Activated naive CD4-positive, alpha-beta T cell treated with anti-CD3 and anti-CD28 coated beads, Interleukin-2, amount 50 U/mL, for 16 hours (primary cell): ENCODE results near the gene MYO5C.

ENCODE experiments used
- DNase-seq: peaks from one replicate; pipeline ENCODE4 v3.0.0-alpha.2; 2020

The MYO5C gene

DNA sequence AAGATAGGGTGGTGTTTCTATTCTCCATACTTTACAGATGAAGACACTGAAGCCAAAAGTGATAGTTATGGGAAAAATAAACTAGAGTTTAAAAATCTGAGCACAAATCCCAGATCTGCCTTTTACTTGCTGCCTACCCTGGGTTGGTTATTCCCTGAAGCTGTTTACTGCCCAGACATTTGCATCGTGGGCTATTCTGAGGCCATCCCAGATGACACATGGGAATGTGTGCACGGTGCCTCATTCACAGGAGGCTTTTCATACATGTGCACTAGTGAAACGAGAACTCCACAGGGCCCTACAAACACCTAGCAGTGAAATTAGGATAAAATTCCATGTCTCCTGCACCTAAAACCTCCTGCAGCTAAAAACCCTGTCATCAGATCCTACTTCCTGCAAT is 17.5 kb downstream of the MYO5C start:
- no peak for DNase-seq

DNA sequence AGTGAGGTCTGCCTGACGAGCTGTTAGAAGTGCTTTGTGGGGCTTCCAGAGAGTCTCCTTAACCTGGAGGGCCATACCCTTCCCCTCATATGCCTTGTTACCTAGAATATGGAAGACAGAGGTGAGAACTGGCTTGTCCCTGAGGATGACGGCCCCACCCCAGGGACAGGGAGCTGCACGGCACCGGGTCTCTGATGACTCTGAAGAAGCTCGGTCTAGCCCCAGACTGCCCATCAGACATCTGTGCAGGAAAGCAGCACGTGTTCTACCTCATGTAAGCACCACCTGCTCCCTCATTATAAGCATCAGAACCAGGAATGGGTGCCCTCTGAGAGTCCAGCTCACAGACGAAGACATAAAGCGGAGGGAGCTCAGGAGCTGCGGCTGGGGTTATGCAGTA is 18.0 kb downstream of the MYO5C start:
- DNase-seq: no peak

DNA sequence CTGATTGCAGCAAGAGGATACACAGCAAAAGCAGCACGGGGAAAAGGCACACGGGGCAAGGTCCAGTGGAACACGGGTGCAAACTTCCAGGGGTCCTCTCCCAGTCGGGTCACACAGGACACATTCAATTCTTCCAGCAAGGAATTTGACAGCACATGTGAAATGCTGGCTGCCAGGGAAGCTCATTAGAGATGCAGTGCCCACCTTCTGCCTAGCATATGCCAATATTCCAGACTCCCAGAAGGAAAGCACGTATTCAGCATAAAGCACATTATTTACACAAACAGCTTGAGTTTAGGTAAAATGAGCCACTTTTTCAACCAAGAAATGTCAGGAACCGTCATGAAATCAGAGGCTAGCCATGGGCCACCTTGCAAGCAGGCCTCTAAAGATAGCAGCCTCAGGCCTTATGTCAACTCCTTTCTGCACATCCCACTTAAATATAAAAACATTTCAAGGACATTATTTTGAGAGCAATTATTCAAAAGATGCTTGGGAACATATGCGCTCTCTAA is 19.3 kb downstream of the MYO5C start:
- DNase-seq: no peak

DNA sequence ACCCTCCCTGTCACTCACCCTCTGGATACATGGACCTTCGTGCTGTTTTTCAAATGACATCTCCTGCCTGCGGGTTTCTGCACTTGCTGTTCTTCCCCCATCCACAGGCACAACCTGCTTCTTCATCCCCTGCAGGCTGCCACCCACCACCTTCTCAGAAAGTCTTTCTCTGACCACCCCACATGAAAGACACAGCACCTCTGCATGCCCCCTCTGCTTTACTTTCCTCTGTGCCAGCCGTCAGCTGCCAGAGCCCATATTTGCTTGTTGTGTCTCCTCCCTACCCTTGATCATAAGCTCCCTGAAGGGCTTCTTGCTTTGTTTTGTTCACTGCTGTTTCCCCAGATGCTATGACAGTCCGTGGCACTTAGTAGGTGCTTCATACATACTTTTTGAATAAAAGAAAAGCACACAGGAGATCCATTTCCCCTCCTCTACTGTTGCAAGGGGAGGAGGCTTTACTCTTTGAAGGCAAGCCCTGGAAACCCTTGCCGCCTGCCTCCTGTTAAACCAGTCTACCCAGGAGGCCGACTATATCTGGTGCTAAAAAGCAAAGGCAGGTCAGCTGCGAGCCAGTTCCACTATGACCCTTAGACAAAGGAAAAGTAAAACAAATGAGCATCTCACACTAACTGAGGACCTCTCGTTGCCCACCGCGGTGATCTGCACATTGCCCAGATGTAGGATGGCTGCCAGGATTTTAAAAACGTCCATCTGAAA is 31.9 kb downstream of the MYO5C start:
- no peak for DNase-seq

DNA sequence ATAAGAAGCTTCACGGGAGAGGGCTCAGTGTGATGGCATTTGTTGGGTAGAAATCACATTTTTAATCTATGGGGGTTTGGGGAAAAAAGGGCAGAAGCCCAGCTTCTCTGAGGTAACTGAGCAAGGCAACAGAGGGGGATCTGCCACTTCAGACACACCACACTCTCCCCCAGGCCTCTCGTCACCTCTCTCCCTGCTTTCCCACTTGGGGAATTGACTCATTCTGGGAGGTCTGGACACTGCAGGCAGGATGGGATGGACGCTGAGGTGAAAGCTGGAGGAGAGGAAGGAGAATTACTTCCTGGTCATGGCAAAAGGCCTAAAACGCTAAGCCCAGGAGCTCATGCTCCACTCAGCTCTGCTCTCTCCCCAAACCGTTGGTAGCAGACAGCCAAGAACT is 33.2 kb downstream of the MYO5C start:
- DNase-seq: no peak

DNA sequence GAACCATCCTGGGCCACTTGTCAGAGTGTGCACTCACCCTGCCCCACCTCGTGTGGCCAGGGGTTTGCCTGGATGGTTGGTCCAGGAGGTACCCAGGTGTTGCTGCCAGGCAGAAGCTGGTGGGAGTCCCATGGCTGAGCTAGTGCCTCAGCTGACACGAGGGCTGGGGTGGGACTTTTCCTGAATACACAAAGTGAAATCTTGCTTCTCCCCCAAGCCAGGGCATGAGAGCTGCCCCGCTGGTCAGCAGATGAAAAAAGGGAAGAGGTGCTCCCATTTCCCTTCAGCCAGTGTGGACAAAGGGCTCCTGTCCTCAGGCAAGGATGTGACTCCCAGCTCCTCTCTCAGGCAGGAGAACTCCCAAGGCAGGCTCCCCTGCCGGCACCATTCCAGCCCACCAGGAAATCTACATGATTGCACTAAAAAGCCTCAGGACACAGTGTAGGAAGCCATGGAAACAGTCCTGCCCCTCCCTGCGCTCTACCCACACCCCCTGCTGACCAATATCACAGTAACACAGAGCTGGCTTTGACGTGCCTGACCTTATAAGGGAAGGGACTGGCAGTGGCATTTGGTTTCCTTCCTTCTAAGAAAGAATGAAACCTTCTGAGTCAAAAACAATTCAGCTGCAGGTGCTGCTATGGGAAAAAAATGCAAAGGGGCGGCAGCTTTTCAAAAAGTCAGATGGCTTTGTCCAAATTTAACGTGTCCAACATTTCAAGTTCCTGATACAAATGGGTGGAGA is 33.9 kb downstream of the MYO5C start:
- peak; percentile 42 for DNase-seq

DNA sequence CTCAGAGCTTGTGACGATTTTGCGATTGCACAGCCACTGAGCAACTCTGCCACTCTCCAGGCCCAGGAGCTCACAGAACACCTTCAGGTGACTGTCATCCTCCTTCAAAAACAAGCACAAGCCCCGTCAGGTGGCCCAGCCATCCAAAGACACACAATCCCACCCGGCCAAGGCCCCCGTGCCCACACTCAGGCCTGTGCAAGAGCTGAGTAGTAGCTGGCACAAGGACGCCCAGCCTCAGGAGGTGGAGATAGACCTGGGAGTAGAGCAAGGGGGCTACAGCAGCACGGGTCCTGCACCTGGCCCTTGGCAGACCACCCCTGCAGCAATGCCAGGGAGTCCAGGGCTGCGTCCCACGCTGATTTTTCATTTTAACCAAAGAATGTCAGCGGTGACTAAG is 34.6 kb downstream of the MYO5C start:
- DNase-seq: no peak

DNA sequence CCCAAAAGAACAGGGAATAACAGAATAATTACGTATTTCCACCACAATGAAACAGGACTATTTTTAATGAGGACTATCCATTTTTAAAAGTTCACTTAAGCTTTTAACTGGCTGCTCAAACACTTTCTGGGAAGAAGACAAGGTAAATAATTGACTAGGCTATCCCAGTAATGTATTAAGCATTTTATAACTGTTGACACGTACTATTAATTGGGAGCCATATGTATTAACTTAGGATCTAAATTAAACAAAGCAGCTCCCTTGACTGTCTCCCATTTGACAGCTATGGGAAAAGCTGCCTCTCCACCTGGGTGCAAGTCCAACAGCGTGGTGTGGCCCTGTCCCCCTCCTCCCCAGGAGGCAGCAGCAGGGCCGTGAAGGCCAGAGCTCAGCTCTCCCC is 36.1 kb downstream of the MYO5C start:
- no peak for DNase-seq

DNA sequence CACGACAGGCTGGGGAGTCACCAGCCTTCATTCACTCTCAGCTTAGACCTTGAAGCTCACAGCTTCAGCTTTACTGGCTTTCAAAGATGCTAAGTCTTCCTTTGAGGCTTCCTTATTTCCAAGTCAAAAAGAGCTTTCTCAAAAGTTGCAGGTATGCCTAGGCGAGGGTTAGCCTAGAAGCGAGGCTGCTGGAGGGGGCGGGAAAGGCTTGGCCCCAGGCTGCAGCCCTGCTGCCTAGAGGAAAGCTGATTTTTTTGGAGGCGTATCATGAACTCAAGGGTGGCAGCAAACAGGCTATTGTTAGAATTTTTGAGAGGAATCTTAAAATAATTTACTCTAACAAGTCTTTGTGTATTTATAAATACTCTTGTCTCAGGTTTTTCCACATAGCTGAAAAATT is 37.1 kb downstream of the MYO5C start:
- no peak for DNase-seq

DNA sequence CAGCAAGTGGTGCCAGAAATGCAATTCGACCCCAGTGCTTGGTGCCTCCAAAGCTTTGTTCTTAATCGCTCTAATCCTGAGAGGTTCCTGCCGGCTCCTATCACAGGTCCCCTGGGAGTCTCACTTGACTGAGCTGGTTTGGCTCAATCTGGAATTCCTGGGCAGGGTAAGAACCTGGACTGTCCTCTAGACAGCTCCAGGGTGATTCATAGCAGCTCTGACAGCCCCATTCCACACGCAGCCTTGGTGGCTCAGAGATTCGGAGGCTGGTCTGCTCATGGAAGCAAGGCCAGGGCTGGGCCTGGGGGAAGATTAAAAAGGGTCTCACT is 37.9 kb downstream of the MYO5C start:
- no peak for DNase-seq

DNA sequence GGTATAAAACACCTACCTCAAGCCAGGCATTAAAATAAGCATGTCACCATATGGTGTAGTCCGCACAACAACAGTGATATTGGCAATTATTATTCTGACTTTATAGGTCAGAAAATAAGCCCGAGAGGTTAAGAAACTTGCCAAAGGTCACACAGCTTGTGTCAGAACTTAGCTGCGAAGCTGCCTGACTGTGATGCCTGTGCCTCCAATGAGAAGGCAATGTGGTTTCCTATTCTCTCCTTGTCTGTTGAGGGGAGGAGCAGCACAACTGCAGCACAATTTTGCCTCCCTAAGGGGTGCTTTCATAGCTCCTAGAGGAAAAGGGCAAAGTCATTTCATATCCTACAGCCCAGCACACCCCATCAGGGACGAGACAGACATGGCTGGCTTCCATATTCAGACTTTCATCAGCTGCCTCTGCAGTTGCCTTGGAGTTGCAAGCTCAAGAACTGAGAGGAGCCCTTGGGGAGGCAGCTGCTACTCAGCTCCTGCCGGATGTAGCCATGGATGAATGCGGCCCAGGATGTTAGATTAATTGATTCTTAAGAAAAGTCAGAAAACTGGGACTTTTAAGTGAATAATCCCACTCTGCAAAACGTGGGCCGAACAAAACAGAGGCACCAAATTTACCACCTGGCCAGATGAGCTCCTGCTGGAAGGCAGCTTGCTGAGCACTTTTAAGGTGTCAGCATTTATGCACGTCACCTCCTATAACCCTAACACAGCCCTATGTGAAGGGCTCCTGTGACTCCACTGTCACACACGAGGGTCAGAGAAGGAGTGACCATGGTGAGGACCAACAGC is 38.5 kb downstream of the MYO5C start:
- no peak for DNase-seq

DNA sequence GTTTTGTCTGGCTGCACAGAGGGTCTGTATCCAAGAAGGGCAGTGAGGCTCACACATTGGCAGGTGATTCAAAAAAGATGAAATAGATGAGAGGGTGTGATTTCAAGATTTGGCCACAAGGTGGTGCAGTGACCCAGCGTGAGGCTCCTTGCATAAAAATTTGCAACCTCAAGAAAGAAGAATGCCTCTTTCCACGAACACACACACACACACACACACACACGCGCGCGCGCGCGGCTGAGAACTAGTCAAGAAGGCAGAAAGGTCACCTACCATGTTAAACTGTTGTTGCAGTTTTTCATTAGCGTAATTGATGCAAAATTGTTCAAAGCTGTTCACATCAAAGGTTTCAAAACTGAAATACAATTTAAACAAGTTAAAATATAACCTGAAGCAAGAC is 39.2 kb downstream of the MYO5C start:
- DNase-seq: peak; percentile 64

DNA sequence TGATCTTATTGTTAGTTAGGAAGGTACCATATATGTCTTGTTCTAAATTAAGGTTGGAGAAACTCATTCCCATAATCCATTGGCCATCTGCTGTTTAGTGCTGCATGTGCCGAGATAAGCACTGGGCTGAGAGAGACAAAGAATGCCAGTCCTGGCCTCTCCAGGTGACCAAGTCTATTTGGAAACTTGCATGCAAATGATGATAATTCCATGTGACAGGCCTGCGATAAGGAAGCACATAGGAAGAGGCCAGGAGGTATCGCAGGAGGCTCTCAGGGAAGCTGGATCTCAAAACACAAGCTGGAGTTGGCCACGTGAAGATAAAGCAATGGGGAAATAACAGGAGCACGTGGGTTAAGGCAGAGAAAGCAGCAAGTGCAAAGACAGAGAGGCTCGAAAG is 39.7 kb downstream of the MYO5C start:
- DNase-seq: no peak

DNA sequence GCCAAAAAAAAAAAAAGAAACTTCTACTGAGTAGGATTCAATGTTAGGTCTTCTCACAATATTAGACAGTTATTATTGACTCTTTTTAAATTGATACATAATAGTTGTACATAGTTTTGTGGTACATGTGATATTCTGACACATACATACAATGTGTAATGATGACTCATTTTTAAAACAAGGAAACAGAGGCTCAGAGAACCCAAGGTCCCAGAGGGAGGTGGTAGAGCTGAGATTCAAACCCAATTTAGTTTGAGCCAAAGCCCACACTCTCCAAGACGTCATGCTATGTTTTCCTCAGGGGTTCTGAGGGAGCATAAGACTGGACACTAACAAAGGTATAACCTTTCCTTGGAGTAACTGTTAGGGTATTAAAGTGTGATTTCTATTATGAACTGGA is 40.6 kb downstream of the MYO5C start:
- DNase-seq: no peak

DNA sequence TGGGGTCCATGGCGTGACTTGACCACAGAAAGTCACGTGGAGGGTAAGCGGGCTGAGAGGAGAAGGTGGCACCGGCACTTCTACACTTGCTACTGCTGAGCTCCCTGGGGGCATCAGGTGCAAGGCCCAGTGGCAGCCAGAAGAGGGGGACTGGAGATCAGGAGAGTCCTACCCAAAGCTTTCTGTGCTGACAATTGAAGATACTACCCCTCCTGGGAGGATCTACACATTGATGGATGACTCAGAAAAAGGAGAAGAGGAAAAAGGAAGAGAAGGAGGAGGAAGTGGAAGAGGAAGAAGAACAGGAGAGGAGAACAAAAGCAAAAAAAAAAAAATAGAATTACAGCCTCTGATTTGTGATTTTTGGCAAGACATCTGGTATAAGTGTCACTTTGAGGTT is 41.2 kb downstream of the MYO5C start:
- no peak for DNase-seq

DNA sequence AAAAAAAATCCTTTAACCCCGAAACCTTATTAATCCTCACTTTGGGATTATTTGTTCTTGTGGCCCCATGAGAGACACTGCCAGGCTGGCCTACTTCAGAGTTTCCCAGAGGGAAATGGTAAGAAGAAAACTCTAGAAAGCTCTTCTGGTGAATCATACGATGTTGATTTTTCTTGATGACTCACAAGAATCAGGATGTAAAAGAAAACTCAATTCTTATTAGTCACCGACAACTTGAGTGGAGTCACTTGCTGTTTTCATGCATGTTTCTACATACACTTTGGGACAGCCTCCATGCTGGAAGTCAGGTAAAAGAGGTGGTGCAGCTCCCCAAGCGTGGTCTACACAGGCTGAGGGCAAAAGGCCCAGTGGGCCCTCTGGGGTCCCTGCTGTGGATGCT is 42.8 kb downstream of the MYO5C start:
- no peak for DNase-seq

DNA sequence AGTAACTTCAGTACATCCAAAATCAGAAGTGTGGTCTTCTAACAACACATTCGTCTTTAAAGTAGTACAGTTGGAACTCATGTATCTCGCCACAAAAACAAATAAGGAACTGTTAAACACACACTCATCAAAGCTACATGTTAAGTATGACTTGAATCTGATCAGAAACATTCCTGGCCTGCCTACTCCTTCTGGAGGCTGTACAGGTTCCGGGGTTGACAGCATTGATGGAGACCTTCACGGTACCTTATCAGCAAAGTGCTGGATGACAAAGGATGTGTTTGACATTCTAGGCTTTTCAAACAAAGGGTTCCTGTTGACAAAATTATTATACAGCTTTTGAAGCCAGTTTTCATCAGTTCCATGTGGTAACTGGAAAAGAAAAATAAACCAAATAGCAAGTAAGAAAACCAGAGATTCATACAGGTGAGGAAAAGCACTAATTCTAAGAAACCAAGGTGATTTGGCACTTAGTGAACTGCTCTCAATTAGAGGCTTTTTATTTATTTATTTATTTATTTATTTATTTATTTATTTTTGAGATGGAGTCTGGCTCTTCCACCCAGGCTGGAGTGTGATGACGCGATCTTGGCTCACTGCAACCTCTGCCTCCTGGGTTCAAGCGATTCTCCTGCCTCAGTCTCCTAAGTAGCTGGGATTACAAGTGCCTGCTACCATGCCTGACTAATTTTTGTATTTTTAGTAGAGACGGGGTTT is 44.3 kb downstream of the MYO5C start:
- DNase-seq: no peak

DNA sequence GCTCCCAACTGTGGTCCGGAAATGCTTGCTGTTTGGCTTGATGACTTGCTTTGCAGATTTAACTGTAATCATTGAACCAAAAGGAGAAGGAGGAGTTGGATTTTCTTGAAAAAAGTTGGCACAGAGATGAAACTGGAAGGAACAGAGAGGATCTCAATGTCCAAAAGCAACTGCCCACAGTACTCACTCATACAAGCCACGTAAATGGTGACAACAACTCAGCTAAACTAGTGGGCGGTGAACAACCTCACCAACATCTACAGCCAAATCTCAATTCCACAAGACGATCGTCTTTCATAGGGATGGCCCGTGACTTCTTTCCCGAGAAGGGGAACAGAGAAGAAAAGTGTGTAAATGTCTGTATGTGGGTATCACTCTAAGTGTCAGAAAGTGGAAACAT is 48.1 kb downstream of the MYO5C start:
- no peak for DNase-seq

DNA sequence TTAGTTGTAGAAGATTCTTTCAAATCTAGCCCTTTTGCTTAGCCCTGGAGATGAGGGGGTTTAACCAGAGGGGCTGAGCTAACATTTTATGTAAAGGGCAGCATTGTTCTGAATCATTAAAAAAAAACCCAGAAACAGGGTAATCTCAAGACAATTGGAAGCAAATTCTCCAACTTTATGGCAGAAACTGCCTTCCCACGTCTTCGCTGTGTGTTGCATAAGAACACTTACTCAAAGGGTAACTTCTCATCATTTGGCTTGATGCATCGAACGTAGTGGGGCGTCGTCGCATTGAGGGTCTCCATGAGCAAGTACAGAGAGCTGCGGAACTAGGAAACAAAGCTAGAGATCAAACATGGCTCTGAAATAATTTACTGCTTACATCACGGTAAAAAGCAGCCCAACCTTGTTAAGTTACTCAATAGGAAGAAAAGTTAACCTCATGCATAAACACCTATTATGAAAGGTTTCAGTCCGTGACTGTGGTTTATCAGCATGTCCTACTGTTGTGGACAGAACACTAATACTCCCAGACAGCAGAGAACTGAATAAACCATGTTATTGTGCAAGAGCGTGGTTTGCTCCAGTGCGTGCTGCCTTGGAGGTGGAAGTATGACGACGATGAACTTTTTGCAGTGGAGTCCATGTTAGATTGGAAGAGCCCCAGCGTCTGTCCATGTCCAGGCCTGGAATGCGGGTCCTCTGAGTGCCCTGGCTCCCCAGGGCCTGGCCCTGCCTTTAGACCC is 48.7 kb downstream of the MYO5C start:
- no peak for DNase-seq

DNA sequence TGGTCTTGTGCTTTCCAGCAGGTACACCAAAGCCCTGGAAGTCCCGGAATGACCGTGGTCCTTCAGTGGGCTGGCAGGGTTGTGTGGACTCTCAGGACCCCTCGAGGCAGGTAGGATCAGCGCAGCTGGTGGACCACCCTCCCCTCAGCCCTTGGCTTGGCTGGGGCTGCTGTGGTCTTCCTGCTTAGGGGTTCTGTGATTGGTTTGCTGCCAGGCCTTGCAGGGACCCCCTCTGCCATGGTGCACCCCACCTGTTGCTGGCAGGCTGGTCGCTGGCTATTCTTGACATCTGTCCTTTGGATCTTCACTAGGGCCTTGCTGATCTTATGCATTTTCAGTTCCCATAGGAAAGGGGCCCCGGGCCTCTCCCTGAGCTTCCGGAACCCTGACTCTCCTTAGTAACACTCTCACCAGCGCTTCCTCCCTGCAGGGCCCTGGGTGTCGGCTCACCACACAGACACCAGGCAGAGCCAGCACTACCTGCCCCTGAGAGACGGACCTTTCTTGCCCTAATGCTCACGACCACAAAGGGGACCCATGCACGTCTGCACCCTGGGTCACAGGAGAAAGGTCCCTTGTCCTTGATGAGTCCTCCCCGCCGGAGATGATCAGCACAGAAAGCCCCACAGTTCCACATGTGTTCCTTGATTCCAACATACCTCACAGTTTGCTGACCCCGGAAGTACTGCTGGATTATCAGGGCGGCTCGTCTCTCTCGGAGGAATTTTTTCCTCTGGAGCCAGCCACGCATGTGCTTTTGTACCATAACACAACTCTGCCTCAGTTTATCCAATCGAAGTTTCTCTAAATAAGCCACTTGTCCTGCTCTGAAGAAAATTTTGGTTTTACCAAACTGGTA is 51.7 kb downstream of the MYO5C start:
- no peak for DNase-seq

DNA sequence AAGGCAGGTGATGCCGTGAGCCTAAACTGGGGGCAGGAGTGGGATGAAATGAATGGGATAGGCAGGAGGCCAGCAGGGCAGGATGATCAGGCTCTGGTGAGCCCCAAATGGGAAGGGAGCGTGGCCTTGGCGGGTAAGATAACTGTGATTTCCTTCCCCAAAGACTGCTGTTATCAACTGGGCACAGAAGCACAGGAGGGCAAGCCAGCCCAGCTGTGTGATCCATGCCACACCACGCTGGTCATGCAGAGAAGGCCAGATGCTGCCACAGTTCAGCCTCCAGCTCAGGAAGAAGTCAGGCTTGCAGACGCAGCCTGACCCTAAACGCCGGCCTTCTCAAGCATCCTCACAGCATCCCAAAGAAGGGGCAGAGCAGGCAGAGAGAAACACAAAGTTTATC is 52.3 kb downstream of the MYO5C start:
- DNase-seq: no peak

DNA sequence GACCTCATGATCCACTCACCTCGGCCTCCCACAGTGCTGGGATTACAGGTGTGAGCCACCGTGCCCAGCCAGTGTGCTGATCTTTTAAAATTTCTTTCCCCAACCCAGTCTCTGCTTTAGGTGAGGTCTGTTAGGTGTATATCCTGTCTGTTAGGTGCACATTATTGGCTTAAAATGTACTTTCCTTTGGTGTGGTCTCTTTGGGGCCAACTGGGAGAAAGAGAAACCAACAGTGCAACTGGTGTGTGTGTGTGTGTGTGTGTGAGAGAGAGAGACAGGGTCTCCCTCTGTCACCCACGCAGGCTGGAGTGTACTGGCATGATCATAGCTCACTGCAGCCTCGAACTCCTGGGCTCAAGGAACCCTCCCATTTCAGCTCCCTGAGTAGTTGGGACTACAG is 54.1 kb downstream of the MYO5C start:
- no peak for DNase-seq
